GM12801 (cell line): ENCODE measurements around the gene MINAR1.

ENCODE experiments used
- TF ChIP-seq, protein P1 (sequence below): IDR thresholded peaks from one replicate; pipeline ENCODE4 v1.5.1; 2011; ENCODE audit warnings: control low read depth; ENCODE audit not compliant: insufficient read length; ENCODE audit errors: extremely low read depth

Gene MINAR1

DNA sequence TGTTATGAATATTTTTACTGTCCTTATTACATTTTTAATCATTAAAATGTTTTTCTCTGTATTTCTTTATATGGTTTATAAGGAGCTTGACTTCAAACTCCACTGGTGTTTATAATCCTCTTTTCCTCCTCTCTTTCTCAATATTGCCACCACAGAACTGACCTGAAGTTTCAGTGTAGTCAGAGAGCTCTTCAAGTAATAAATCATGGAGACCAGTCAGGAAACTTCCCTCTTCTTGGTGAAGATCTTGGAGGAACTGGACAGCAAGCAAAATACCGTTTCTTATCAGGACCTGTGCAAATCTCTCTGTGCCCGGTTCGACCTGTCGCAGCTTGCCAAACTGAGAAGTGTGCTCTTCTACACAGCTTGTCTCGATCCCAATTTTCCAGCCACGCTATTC lies 23.8 kb downstream of the MINAR1 start:
- TF ChIP-seq, protein P1, sequence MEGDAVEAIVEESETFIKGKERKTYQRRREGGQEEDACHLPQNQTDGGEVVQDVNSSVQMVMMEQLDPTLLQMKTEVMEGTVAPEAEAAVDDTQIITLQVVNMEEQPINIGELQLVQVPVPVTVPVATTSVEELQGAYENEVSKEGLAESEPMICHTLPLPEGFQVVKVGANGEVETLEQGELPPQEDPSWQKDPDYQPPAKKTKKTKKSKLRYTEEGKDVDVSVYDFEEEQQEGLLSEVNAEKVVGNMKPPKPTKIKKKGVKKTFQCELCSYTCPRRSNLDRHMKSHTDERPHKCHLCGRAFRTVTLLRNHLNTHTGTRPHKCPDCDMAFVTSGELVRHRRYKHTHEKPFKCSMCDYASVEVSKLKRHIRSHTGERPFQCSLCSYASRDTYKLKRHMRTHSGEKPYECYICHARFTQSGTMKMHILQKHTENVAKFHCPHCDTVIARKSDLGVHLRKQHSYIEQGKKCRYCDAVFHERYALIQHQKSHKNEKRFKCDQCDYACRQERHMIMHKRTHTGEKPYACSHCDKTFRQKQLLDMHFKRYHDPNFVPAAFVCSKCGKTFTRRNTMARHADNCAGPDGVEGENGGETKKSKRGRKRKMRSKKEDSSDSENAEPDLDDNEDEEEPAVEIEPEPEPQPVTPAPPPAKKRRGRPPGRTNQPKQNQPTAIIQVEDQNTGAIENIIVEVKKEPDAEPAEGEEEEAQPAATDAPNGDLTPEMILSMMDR: no peak

DNA sequence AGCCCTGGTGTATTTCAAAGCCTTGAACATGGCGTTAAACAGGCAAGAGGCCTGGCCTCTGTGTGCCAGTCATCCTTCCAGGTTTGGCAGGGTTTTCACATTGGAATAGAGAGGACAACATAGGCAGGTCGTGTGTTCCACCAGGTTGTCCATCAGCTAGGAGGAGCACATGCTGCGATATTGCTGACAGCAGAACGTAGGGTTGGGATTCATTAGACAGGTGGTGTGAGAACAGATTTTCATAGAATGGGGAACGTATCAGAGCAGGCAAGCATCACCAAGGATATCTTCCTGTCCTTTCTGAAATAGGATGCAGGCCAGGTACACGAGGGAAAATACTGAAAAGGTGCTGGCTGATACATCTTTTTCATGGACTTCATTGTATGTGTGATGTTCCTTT lies 26.4 kb downstream of the MINAR1 start:
- TF ChIP-seq, protein P1: no peak

DNA sequence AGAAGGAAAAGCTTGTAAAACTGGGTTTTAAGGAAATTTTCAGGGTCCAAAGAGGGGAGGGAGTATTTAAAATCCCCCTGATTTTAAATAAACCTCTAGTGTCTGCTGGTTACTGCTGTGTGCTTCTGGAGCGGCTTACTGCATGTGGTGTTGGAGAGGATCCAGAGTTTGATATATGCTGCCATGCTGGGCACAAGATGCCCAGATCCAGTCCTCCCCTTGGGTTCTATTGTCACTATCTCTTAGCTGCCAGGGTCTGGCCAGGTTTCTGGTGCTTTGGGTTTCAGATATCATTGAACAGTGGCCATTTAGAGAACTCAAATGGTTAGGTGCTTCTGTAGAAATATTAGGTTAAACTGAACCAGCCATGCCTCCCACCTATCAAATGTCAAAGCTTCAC lies 27.5 kb downstream of the MINAR1 start:
- TF ChIP-seq, protein P1: no peak

DNA sequence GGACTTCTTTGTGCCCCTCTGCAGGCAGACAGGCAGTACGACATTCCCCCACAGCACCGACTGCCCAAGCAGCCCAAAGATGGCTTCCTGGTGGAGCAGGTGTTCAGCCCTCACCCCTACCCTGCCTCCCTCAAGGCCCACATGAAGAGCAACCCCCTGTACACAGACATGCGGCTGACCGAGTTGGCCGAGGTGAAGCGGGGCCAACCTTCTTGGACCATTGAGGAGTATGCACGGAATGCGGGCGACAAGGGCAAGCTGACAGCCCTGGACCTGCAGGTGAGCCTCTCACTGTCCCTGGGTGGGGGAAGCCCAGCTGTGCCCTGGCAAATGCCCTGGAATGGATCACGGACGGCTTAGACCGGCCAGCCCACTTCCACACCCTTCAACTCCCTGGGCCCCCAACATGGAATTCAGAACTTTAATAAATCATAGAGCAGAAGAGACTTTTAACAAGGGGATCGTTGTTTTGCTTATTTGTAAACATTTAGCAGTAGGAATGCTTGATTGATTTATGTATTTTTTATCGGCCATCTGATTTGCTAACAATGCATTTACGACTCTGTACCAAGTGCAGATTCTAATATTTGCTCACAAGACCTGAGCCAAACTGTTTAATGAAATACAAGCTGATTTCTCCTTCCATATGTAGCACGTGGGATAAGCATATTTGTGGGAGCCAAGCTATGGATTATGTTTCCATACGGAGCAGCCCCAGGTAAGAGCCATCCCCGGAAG lies 31.1 kb downstream of the MINAR1 start:
- TF ChIP-seq, protein P1: no peak

DNA sequence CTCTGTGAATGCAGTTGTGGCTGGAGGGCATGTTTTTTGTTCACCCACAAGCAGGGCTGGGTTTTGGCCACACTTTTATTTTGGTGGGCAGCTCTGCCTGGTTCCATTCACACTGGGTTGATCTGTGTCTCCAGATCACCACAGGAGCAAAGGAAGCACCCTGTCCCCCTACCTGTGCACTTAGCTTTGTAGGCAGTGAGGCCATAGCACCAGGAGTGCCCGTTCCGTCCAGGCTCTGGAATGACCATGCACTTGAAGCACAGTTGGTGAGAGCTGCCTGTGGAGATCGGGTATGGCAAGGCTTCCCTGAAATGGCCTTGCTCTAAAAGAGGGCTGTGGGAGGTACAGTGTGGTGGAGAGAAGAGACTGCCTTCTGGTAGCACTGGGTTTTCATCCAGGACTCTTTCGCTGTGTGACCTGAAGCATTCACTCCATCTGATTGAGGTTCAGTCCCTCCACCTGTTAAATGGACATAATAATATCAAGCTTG lies 31.7 kb downstream of the MINAR1 start:
- TF ChIP-seq, protein P1: no peak

DNA sequence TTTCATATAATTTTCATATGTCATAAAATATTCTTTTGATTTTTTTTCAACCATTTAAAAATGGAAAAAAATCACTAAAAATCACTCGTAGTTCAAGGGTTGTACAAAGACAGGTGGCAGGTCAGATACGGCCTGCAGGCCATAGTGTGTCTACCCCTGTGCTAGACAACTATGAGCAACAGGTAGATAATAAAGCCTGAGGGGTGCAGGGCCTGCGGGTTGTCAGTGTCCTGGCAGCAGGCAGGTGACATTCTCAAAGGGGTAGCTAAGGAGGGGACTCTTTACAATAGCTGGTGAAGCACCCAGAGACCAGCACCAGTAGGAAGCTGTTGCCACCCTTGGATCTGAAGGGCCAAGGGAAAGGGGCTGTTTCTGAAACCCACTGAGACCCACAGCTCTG lies 34.4 kb downstream of the MINAR1 start:
- TF ChIP-seq, protein P1: no peak

DNA sequence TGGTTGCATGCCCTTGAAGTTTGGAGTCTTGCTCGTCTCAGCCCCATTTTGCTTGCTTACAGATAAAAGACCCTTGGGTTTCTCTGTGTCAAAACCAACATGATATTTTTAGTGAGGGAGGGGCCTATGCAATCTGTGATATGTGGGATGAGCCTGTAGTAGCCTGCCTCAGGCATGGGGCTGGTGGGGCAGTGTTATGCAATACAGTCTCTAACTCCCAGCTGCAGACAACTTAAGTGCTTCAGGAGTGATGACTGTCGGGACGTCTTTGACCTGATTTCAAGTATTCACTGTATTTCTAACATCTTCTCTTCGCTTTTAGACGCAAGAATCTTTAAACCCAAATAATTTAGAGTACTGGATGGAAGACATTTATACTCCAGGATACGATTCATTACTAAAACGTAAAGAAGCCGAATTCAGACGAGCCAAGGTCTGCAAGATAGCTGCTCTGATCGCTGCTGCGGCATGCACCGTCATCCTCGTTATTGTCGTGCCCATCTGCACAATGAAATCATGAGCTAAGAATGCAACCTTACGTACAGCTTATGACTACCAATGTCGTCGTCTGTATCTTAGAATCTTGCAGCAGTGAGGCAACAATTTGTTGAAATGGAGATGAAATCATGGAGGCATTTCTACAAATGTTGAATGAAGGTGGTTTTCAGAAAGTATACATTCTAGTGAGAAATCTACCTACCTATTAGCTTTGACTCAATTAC lies 35.9 kb downstream of the MINAR1 start:
- TF ChIP-seq, protein P1: no peak
